Neuronal stem cell (in vitro differentiated cells): ENCODE measurements around the gene OXCT1.

ENCODE experiments used
- DNase-seq: peaks from one replicate; pipeline ENCODE4 v3.0.0-alpha.2; 2013; ENCODE audit warnings: low spot score
- H2AFZ ChIP-seq: one replicate; pipeline ENCODE4 v1.6.1; 2013; ENCODE audit warnings: mild to moderate bottlenecking, low read length, inconsistent platforms
- H2AK5ac ChIP-seq: 2 replicates; pipeline ENCODE4 v1.6.1; 2013; ENCODE audit warnings: low read depth, mild to moderate bottlenecking, inconsistent platforms, low read length, moderate library complexity, mixed read lengths
- H2BK120ac ChIP-seq: 2 replicates; pipeline ENCODE4 v1.6.1; 2013; ENCODE audit warnings: low read depth, mild to moderate bottlenecking, inconsistent platforms, low read length, moderate library complexity, mixed read lengths
- H2BK12ac ChIP-seq: one replicate; pipeline ENCODE4 v1.6.1; 2013; ENCODE audit warnings: low read length, inconsistent platforms
- H2BK15ac ChIP-seq: 2 replicates; pipeline ENCODE4 v1.6.1; 2013; ENCODE audit warnings: mild to moderate bottlenecking, low read length, inconsistent platforms, mixed read lengths
- H2BK5ac ChIP-seq: one replicate; pipeline ENCODE4 v1.6.1; 2013; ENCODE audit warnings: inconsistent platforms, mild to moderate bottlenecking, low read length, moderate library complexity
- H3K14ac ChIP-seq: one replicate; pipeline ENCODE4 v1.6.1; 2013; ENCODE audit warnings: low read length, inconsistent platforms
- H3K18ac ChIP-seq: 2 replicates; pipeline ENCODE4 v1.6.1; 2013; ENCODE audit warnings: low read length, inconsistent platforms
- H3K23ac ChIP-seq: 2 replicates; pipeline ENCODE4 v1.6.1; 2013; ENCODE audit warnings: low read depth, mild to moderate bottlenecking, mixed read lengths, low read length, inconsistent platforms; ENCODE audit not compliant: poor library complexity
- H3K27ac ChIP-seq: replicated peaks from 3 replicates; pipeline ENCODE4 v1.5.1; 2013; ENCODE audit warnings: low read length, inconsistent platforms
- H3K27me3 ChIP-seq, 3 experiments: 2 replicates each; pipeline ENCODE4 v1.6.1; 2013; ENCODE audit warnings: low read length in 3 of 3, mild to moderate bottlenecking in 2 of 3, inconsistent platforms in 1 of 3, low read depth in 1 of 3, mixed read lengths in 1 of 3, moderate library complexity in 1 of 3; ENCODE audit not compliant: control insufficient read depth in 3 of 3, insufficient read depth in 3 of 3
- H3K36me3 ChIP-seq, 2 donors: replicated peaks in 1 of 2; 2 replicates each; pipeline ENCODE4 v1.6.1; 2013; ENCODE audit warnings: low read length in 2 of 2; ENCODE audit not compliant: control insufficient read depth in 2 of 2, insufficient read depth in 2 of 2
- H3K4ac ChIP-seq: 2 replicates; pipeline ENCODE4 v1.6.1; 2013; ENCODE audit warnings: inconsistent platforms, mild to moderate bottlenecking, low read length, moderate library complexity
- H3K4me1 ChIP-seq, 2 donors: 1 replicate in 1 of 2; 2 replicates in 1 of 2; pipeline ENCODE4 v1.6.1; 2013; ENCODE audit warnings: low read length in 2 of 2, low read depth in 1 of 2; ENCODE audit not compliant: control insufficient read depth in 2 of 2, insufficient read depth in 1 of 2
- H3K4me2 ChIP-seq: one replicate; pipeline ENCODE4 v1.6.1; 2013; ENCODE audit warnings: mild to moderate bottlenecking, low read length, inconsistent platforms; ENCODE audit not compliant: insufficient read depth, poor library complexity, severe bottlenecking
- H3K4me3 ChIP-seq, 2 donors: 2 replicates each; pipeline ENCODE4 v1.5.1; 2013; ENCODE audit warnings: low read length in 2 of 2, mild to moderate bottlenecking in 2 of 2, inconsistent platforms in 1 of 2, moderate library complexity in 1 of 2
- H3K79me1 ChIP-seq: one replicate; pipeline ENCODE4 v1.6.1; 2013; ENCODE audit warnings: low read depth, mild to moderate bottlenecking, inconsistent platforms, low read length, moderate library complexity
- H3K9ac ChIP-seq: one replicate; pipeline ENCODE4 v1.6.1; 2013; ENCODE audit warnings: mild to moderate bottlenecking, low read depth, low read length, inconsistent platforms; ENCODE audit not compliant: poor library complexity
- H3K9me3 ChIP-seq, 2 donors: replicated peaks in 1 of 2; 2 replicates each; pipeline versions ENCODE3 to v1.6.1; 2013; ENCODE audit warnings: low read length in 2 of 2, mild to moderate bottlenecking in 2 of 2, inconsistent platforms in 1 of 2, low read depth in 1 of 2, mixed read lengths in 1 of 2, moderate library complexity in 1 of 2; ENCODE audit not compliant: control insufficient read depth in 2 of 2, insufficient read depth in 1 of 2
- H4K8ac ChIP-seq: one replicate; pipeline ENCODE4 v1.6.1; 2013; ENCODE audit warnings: low read depth, mild to moderate bottlenecking, inconsistent platforms, low read length, moderate library complexity
- H4K91ac ChIP-seq: one replicate; pipeline ENCODE4 v1.6.1; 2013; ENCODE audit warnings: low read length, low read depth, mild to moderate bottlenecking, inconsistent platforms; ENCODE audit not compliant: poor library complexity
- WGBS, 2 donors: extraction: QIAGEN DNeasy Blood & Tissue Kit; methylation state at CpG; one replicate each; pipeline ENCODE4 v1.1.7; 2013; ENCODE audit warnings: missing lambda C conversion rate in 2 of 2, mixed read lengths in 1 of 2; ENCODE audit not compliant: insufficient read length in 2 of 2, insufficient replicate concordance in 1 of 2; ENCODE audit errors: extremely low coverage in 2 of 2; 5-methylcytosine and 5-hydroxymethylcytosine counted together

The OXCT1 gene

DNA sequence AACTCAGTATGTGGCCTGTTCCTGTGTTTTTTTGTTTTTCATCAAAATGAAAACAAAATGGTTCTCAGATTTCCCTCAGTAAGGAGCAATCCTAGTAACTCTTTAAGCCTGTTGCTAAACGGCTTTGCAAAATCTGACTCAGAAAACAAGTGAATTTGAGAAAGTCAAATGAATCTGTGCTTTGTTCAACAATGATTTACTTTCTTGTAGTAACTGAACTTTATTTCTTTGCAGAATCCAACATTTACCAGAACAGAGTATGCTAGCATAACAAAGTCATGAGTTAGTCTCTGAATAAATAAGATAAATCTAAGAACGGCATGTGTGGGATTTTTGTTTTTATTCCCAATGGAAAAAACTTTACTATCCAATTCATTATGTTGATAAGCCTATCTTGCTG is 93.8 kb downstream of the OXCT1 start:
- Histone ChIP-seq H2AFZ (no peak overlapping the region), H3K9ac (no peak overlapping the region), H2BK5ac (no peak overlapping the region), H3K79me1 (no peaks in the 10 kb centered on the region), H4K8ac (no peak overlapping the region), H4K91ac (no peak overlapping the region), H3K18ac (no peak overlapping the region), H3K27ac (no peak overlapping the region), H2BK15ac (no peak overlapping the region), H3K14ac (no peak overlapping the region), H3K23ac (no peak overlapping the region), H2AK5ac (no peak overlapping the region), H3K4ac (no peak overlapping the region), H3K9me3 (no peaks in the 10 kb centered on the region), H3K27me3 (no peaks in the 10 kb centered on the region), H3K36me3 (no peaks in the 10 kb centered on the region), H3K4me1 (no peaks in the 10 kb centered on the region), H2BK12ac (no peak overlapping the region), H3K4me2 (no peak overlapping the region), H2BK120ac (no peak overlapping the region), H3K4me3 (no peak overlapping the region)
- no peak for DNase-seq
- WGBS, 2 donors = no CpG with 5 or more reads among the region's 2 CpGs

DNA sequence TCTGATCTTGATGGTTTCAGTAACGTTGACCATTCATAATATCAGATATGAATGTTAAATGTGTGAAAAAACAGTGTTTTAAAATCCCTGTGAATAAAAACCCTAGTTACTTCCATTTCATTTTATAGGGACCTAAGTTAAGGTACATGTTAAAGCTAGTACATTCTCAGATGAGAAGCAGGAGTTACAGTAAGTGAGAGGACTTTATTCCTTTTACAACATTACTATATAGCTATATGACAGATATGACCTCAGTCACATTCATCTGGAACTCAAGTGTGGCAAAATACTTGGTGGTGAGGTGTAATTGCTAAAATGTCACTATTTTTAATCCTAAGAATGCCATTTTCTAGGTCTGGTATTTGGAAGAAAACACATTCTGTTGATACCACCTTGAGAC is 96.4 kb downstream of the OXCT1 start:
- no peak for DNase-seq

DNA sequence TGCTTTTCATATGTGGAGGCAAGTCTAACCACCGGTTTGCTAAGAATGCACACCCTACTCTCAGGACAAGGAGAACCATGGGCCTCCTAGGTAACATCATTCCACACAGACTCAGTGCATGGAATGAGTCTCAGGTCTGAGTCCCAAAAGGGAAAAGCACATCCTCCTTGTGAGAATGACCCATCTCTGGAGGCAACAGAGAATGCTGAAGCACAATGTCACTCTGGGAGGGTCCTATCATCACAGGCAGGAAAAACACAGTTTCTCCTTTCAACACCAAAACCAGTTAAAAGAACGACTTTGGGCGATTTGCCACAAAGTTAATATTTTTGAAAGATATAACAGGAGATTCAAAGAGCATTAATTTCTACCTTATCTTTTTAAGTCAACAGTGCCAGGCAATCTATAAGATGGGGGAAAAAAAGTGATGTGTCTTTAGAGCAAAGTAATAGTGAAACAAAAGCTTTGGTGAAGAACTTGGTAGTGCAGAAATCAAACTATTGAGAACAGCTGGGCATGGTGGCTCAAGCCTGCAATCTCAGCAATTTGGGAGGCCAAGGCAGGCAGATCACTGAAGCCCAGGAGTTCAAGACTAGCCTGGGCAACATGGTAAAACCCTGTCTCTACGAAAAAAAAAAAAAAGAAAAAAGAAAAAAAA is 97.3 kb downstream of the OXCT1 start:
- no peak overlapping the region for H2BK15ac ChIP-seq
- H3K4me3 ChIP-seq = no peak overlapping the region
- no peak overlapping the region for H2AFZ ChIP-seq
- no peaks in the 10 kb centered on the region for H3K36me3 ChIP-seq
- H3K27me3 ChIP-seq = no peaks in the 10 kb centered on the region
- H2AK5ac ChIP-seq = no peak overlapping the region
- no peak overlapping the region for H3K23ac ChIP-seq
- H4K91ac ChIP-seq = no peak overlapping the region
- H2BK120ac ChIP-seq = no peak overlapping the region
- H3K4me1 ChIP-seq = no peaks in the 10 kb centered on the region
- WGBS, 2 donors = no CpG with 5 or more reads among the region's 4 CpGs
- H3K4me2 ChIP-seq = no peak overlapping the region
- no peak overlapping the region for H3K14ac ChIP-seq
- H2BK5ac ChIP-seq = no peak overlapping the region
- no peaks in the 10 kb centered on the region for H3K9me3 ChIP-seq
- no peak overlapping the region for H3K4ac ChIP-seq
- H4K8ac ChIP-seq = no peak overlapping the region
- no peak overlapping the region for H3K27ac ChIP-seq
- H3K9ac ChIP-seq = no peak overlapping the region
- H3K79me1 ChIP-seq = no peaks in the 10 kb centered on the region
- no peak for DNase-seq
- no peak overlapping the region for H2BK12ac ChIP-seq
- no peak overlapping the region for H3K18ac ChIP-seq

More for the DNA sequence above, 96.4 kb downstream of the OXCT1 start:
- Histone ChIP-seq H3K4me1 (no peaks in the 10 kb centered on the region), H3K79me1 (no peaks in the 10 kb centered on the region), H3K4me3 (no peak overlapping the region), H3K9ac (no peak overlapping the region), H3K18ac (no peak overlapping the region), H3K36me3 (no peaks in the 10 kb centered on the region), H4K91ac (no peak overlapping the region), H2BK120ac (no peak overlapping the region), H3K4me2 (no peak overlapping the region), H2AK5ac (no peak overlapping the region), H2BK5ac (no peak overlapping the region), H2AFZ (no peak overlapping the region), H3K4ac (no peak overlapping the region), H3K23ac (no peak overlapping the region), H3K27ac (no peak overlapping the region), H3K27me3 (no peaks in the 10 kb centered on the region), H2BK12ac (no peak overlapping the region), H4K8ac (no peak overlapping the region), H3K9me3 (no peaks in the 10 kb centered on the region), H2BK15ac (no peak overlapping the region), H3K14ac (no peak overlapping the region)
- no CpG with 5 or more reads among the region's 1 CpG for WGBS, 2 donors

DNA sequence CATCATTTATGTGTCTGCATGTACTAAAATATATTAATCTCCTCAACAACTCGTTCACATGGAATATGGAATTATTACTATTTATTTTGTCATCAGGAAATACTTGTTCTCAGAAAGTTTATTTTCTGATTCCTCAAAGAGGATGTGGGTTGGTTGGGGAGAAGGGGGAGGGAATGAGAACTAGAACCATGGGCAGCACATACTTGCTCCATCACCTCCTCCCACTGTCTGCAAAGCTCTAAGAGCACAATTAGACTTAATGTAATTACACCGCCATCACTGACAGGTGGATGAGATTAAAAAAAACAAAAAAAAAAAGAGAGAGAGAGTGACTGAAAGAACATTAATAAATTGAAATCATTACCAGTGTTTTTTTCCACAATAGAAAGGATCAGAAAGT is 98.2 kb downstream of the OXCT1 start:
- H3K79me1 ChIP-seq = no peaks in the 10 kb centered on the region
- no peaks in the 10 kb centered on the region for H3K27me3 ChIP-seq
- no peak overlapping the region for H3K4me2 ChIP-seq
- no peak overlapping the region for H3K14ac ChIP-seq
- no peak overlapping the region for H4K91ac ChIP-seq
- H2BK120ac ChIP-seq = no peak overlapping the region
- no peak overlapping the region for H2BK15ac ChIP-seq
- H2BK12ac ChIP-seq = no peak overlapping the region
- H3K9me3 ChIP-seq = no peaks in the 10 kb centered on the region
- no peak overlapping the region for H2AFZ ChIP-seq
- no peaks in the 10 kb centered on the region for H3K36me3 ChIP-seq
- H4K8ac ChIP-seq = no peak overlapping the region
- no peak overlapping the region for H3K4me3 ChIP-seq
- H3K23ac ChIP-seq = no peak overlapping the region
- DNase-seq = no peak
- no peak overlapping the region for H3K9ac ChIP-seq
- WGBS, 2 donors = no CpG with 5 or more reads among the region's 2 CpGs
- no peak overlapping the region for H3K18ac ChIP-seq
- no peak overlapping the region for H2AK5ac ChIP-seq
- no peaks in the 10 kb centered on the region for H3K4me1 ChIP-seq
- no peak overlapping the region for H2BK5ac ChIP-seq
- no peak overlapping the region for H3K27ac ChIP-seq
- H3K4ac ChIP-seq = no peak overlapping the region
